HEK293 (cell line): ENCODE results near the gene LRP8.

ENCODE experiments used
- CTCF ChIA-PET: fragments of 350-600 bp; formaldehyde crosslinking; extraction: SDS; loops from one replicate; lab custom pipeline; 2021; ENCODE audit warnings: antibody characterized with exemption; lab: Yijun Ruan, JAX
- POLR2A ChIA-PET: fragments of 300-600 bp; formaldehyde crosslinking; extraction: SDS; loops from one replicate; lab custom pipeline; 2020; ENCODE audit warnings: antibody characterized with exemption, inconsistent platforms; lab: Yijun Ruan, JAX
- H3K27ac ChIP-seq: fragments of 200-500 bp; sonication (Bioruptor generic); 2 replicates; pipeline ENCODE4 v1.5.1; 2014; ENCODE audit warnings: low read depth, low read length, control low read depth, inconsistent platforms; ENCODE audit errors: extremely low read depth
- H3K36me3 ChIP-seq, 2 experiments: fragments of 200-500 bp in 1 of 2; sonication (Bioruptor generic) in 1 of 2; 1 replicate in 1 of 2; 2 replicates in 1 of 2; pipeline ENCODE4 v1.5.1; 2014 to 2017; ENCODE audit warnings: inconsistent platforms in 2 of 2, low read length in 2 of 2; ENCODE audit not compliant: control insufficient read depth in 2 of 2, insufficient read depth in 1 of 2
- H3K4me1 ChIP-seq: fragments of 200-500 bp; sonication (Bioruptor generic); 2 replicates; pipeline ENCODE4 v1.5.1; 2014; ENCODE audit warnings: mild to moderate bottlenecking, low read length, inconsistent platforms; ENCODE audit not compliant: control insufficient read depth, insufficient read depth
- H3K4me3 ChIP-seq: 2 replicates; pipeline ENCODE4 v1.5.1; 2011; ENCODE audit warnings: low read depth, mild to moderate bottlenecking, control low read depth, low read length, moderate library complexity
- H3K9me3 ChIP-seq: fragments of 200-500 bp; sonication (Bioruptor generic); 2 replicates; pipeline ENCODE4 v1.5.1; 2014; ENCODE audit warnings: low read depth, low read length, inconsistent platforms; ENCODE audit not compliant: control insufficient read depth, insufficient read depth
- KLF17 ChIP-seq: fragments of 450-650 bp; formaldehyde crosslinking; IDR thresholded peaks from 2 replicates; pipeline ENCODE4 v1.5.1; 2016; ENCODE audit warnings: missing biosample characterization, missing genetic modification characterization
- PATZ1 ChIP-seq: fragments of 450-650 bp; formaldehyde crosslinking; IDR thresholded peaks from 2 replicates; pipeline ENCODE4 v1.5.1; 2016; ENCODE audit warnings: missing biosample characterization, missing genetic modification characterization
- SP3 ChIP-seq: fragments of 450-650 bp; formaldehyde crosslinking; IDR thresholded peaks from 2 replicates; pipeline ENCODE4 v1.5.1; 2016; ENCODE audit warnings: missing biosample characterization, missing genetic modification characterization
- ZBTB8A ChIP-seq: fragments of 450-650 bp; formaldehyde crosslinking; IDR thresholded peaks from 2 replicates; pipeline ENCODE4 v1.5.1; 2016; ENCODE audit warnings: missing biosample characterization, missing genetic modification characterization
- ZNF280C ChIP-seq: fragments of 450-650 bp; formaldehyde crosslinking; IDR thresholded peaks from 2 replicates; pipeline ENCODE4 v1.5.1; 2016; ENCODE audit warnings: missing biosample characterization, missing genetic modification characterization
- ZNF292 ChIP-seq: fragments of 450-650 bp; formaldehyde crosslinking; IDR thresholded peaks from 2 replicates; pipeline ENCODE4 v1.5.1; 2016; ENCODE audit warnings: low read depth, missing biosample characterization, missing genetic modification characterization, borderline replicate concordance
- ZNF341 ChIP-seq: fragments of 450-650 bp; formaldehyde crosslinking; IDR thresholded peaks from 2 replicates; pipeline ENCODE4; 2016; ENCODE audit warnings: low read depth, missing biosample characterization, missing genetic modification characterization
- ZNF449 ChIP-seq: fragments of 450-650 bp; formaldehyde crosslinking; IDR thresholded peaks from 2 replicates; pipeline ENCODE4 v1.5.1; 2017; ENCODE audit warnings: missing biosample characterization, mild to moderate bottlenecking, missing genetic modification characterization, moderate library complexity
- ZNF513 ChIP-seq: fragments of 450-650 bp; IDR thresholded peaks from 2 replicates; pipeline ENCODE4 v1.5.1; 2018; ENCODE audit warnings: missing biosample characterization, missing genetic modification characterization
- ZNF514 ChIP-seq: fragments of 450-650 bp; formaldehyde crosslinking; IDR thresholded peaks from 2 replicates; pipeline ENCODE4 v1.5.1; 2016; ENCODE audit warnings: missing biosample characterization, missing genetic modification characterization
- ZNF521 ChIP-seq: fragments of 450-650 bp; formaldehyde crosslinking; IDR thresholded peaks from 2 replicates; pipeline ENCODE4 v1.5.1; 2017; ENCODE audit warnings: missing biosample characterization, mild to moderate bottlenecking, missing genetic modification characterization
- ZNF544 ChIP-seq: fragments of 450-650 bp; formaldehyde crosslinking; IDR thresholded peaks from 2 replicates; pipeline ENCODE4 v1.5.0; 2017; ENCODE audit warnings: missing biosample characterization, missing genetic modification characterization
- ZNF561 ChIP-seq: fragments of 450-650 bp; IDR thresholded peaks from 2 replicates; pipeline ENCODE4 v1.5.1; 2018; ENCODE audit warnings: missing biosample characterization, missing genetic modification characterization, borderline replicate concordance
- ZNF658 ChIP-seq: fragments of 450-650 bp; formaldehyde crosslinking; IDR thresholded peaks from 2 replicates; pipeline ENCODE4; 2016; ENCODE audit warnings: missing biosample characterization, missing genetic modification characterization
- ZNF843 ChIP-seq: fragments of 450-650 bp; formaldehyde crosslinking; IDR thresholded peaks from 2 replicates; pipeline ENCODE4 v1.5.1; 2016; ENCODE audit warnings: missing biosample characterization, missing genetic modification characterization

The LRP8 gene

GRCh38 chr1:53362270-53362669 lies 34.4 kb upstream of the LRP8 start:
- H3K27ac ChIP-seq, result no peak overlapping the region

More at GRCh38 chr1:53362270-53362669, 34.4 kb upstream of the LRP8 start:
- Histone ChIP-seq H3K9me3 (no peaks in the 10 kb centered on the region), H3K4me3 (no peak overlapping the region), H3K4me1 (no peaks in the 10 kb centered on the region), H3K36me3 (no peaks in the 10 kb centered on the region)
- POLR2A ChIA-PET, result no interaction called here
- CTCF ChIA-PET, result interaction anchor here (0.6 to 1.0 kb wide), 2 partner anchors 84 to 233 kb away, joined by 3 read pairs; no protein-coding TSS in a partner anchor
- TF ChIP-seq ZNF513 (tag by site-specific recombination) (no peak), ZNF341 (no peak), ZBTB8A (tag by site-specific recombination) (no peak), PATZ1 (tag by site-specific recombination) (no peak), ZNF521 (tag by site-specific recombination) (no peak), ZNF280C (tag by site-specific recombination) (no peak), ZNF449 (tag by site-specific recombination) (no peak), ZNF843 (tag by site-specific recombination) (no peak), ZNF292 (tag by site-specific recombination) (no peak), KLF17 (tag by site-specific recombination) (no peak), SP3 (no peak), ZNF561 (no peak), ZNF658 (no peak), ZNF514 (no peak), ZNF544 (tag by site-specific recombination) (no peak)
